GM18502 (cell line): Measurements from ENCODE around the gene MFSD1.
A peak's percentile ranks its signal among the peaks of the same experiment; 100 is the strongest.

Experiments
- ATAC-seq: cut with Tn5 transposase; IDR thresholded peaks from one replicate; pipeline ENCODE4 v1.9.1; 2021; ENCODE audit warnings: mild to moderate bottlenecking; ENCODE audit not compliant: unreplicated experiment, poor library complexity

The MFSD1 gene

GRCh38 chr3:158808697-158809096, 6.8 kb downstream of the MFSD1 start:
- ATAC-seq, result no peak

- no peak for ATAC-seq
Measured at GRCh38 chr3:158809642-158810041, 7.8 kb downstream of the MFSD1 start.

DNA sequence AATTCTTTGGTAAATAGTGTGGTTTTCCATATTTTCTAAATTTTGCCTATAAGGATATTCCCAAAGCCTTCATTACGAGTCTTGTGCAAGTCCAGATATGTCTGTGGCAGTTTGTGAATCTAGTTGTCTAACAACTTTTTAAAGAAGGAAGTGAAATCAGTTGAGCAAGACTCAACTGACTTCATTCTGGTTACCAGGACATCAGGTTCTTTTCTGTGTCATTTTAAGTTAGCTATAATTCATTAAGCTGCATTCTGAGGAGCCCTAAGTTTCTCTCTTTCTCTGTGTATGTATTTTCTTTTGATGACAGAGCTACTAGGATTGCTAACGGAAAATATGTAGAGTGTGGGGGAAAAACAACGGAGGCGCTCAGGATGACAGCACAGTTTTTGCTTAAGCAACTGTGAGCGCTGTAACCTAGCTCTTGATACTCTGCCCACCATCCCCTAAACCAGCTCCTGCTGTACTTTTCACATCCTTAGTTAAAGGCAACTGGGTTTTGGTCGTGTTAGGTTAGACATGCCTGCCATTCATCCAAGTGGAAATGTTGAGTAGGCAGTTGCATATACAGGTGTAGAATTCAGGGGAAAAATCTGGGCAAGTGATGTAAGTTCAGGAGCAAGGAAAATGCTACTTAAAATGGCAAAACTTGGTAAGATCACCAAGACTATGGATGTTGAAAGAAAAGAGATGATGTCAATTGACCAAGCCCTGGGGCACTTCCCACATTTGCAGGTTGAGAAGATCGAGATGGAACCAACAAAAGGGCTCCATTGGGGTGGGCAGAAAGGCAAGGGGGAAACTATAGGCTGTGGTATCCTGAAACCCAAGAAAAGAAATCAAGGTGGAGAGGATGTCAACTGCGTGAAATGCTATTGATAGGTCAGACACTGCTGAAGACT, 9.2 kb downstream of the MFSD1 start:
- no peak for ATAC-seq

DNA sequence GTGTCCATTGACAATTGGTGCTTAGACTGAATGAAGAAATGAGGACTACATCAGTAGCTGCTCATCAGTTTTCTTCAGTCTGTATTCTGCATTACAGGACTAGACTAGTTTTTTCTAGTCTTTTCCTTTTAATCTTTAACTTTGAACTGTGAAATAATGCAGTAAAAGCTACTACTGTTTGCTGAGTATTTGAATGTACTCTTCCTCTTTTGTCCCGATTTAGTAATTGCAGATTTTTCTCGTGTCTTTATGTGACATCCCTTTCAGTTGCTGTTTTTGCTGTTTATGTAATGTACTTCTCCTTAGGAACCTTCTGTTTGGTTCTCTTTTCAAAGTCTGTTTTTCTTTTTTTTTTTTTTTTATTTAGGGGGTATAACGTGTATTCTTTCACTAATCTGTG, 17.4 kb downstream of the MFSD1 start:
- ATAC-seq, result no peak

DNA sequence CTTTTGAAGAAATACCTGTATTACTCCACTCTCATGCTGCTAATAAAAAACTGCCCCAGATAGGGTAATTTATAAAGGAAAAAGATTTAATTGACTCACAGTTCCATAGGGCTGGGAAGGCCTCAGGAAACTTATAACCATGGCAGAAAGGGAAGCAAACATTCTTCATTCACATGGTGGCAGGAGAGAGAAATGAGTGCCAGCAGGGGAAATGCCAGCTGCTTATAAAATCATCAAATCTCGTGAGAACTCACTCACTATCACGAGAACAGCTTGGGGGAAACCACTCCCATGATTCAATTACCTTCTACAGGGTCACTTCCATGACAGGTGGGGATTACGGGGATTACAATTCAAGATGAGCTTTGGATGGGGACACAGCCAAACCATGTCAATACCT, 18.7 kb downstream of the MFSD1 start:
- no peak for ATAC-seq

- ATAC-seq, result no peak
Measured at GRCh38 chr3:158821847-158822246, 20.0 kb downstream of the MFSD1 start.

DNA sequence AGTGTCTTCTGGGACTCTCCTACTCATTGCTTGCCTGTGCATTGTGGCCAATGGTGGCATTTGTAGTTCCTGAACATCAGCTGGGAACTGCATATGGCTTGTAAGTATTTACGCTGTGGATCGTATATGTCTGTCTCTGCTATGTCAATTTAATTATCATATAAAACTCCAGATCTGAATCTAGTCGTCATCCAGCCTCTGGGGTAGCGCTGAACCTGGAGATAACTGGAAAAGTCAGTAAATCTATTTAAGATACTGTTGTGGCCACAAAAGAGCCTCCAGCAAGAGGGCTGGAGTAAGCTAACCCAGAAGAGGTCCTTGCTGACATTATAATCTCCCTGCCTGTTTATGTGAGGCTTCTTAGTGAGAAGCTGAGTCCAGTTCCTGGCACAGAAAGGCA, 21.6 kb downstream of the MFSD1 start:
- no peak for ATAC-seq

- no peak for ATAC-seq
Measured at GRCh38 chr3:158827773-158828172, 25.9 kb downstream of the MFSD1 start.

DNA sequence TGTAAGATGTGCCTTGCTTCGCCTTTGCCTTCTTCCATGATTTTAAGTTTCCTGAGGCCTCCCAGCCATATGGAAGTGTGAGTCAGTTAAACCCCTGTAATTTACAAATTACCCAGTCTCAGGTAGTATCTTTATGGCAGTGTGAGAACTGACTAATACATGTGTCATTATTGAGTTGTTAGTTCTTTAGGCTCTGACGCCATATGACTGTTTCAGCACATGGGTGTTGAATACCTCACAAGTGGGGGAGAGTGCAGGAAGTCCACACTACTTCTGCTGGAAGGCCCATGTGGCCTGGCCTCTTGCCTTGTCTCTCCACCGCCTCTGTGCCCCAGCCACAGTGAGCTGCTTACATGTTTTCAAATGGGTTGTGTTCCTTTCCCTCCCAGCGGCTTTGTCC, 28.5 kb downstream of the MFSD1 start:
- ATAC-seq, result no peak

DNA sequence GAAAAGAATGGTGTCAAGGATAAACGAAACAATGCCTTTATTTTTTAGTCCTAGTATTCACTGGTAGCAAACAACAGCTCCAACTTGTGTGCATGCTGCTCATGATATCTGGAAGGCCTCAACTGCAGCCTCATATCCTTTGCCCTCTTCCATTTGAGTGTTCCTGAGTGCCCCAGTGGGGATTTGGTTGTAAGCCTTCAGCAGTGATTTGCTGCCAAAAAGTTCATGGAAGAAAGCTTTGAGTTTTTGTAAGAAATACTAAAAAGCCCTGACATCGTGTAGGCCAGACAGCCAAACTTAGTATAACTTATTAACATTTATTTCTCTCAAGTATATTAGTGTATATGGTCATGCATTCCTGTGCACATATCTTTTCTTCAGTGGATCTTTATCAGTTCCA, 30.0 kb downstream of the MFSD1 start:
- no peak for ATAC-seq

GRCh38 chr3:158835631-158836030, 33.8 kb downstream of the MFSD1 start:
- ATAC-seq, result no peak

DNA sequence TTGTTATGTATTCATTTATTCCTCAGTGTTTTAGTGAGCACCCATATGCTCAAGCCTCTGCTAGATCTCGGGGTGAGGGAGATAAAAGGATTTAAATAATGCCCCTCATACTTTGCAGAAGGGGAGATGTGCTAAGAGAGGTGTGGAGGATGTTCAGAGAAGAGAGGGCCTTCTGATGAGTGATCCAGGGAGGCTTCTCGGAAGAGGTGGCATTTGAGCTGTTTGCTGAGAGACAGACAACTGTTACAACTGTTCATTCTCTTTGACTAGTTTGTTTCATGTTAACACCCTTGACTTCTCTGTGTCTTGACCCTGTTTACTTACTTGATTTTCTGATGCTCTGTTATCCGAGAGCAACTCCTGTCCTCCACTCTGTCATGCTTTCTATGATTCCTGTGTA, 34.5 kb downstream of the MFSD1 start:
- ATAC-seq, result no peak

- ATAC-seq, result no peak
Measured at GRCh38 chr3:158837240-158837639, 35.4 kb downstream of the MFSD1 start.

DNA sequence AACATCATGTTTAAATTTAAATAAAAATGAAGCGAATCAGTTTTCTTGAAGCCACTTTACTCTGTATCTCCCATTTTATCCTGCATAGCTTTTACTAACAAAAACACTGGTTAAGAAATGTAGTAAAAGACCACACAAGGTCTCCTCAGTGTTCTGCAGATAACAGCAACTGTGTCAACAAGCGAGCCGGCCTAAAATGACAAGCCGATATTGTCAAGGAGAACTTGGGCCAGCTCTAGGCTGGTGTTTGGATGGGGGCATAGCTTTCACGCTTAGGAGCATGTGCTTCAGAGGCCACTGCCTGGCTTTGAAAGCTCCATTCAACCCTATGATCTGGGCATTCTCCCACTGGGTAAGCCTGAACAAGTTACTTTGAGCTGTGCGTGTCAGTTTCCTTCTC, 38.1 kb downstream of the MFSD1 start:
- ATAC-seq, result no peak

DNA sequence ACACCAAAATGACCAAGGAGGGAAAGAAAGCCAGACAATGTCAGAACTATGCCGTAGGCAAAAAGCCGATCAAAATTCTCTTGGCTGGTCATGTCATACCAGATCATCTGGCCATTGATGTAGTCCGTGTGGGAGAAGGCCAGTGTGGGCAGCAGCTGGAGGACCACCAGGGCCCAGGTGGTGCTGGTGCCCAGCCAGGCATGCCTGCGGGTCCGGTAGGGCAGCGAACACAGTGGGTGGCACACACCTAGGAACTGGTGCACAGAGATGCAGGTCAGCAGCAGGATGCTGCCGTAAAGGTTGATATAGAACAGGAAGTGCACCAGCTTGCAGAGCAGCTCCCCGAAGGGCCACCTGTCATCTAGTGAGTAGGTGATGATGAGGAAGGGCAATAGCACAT, 39.5 kb downstream of the MFSD1 start:
- ATAC-seq, result no peak

- no peak for ATAC-seq
Measured at GRCh38 chr3:158842976-158843375, 41.1 kb downstream of the MFSD1 start.

GRCh38 chr3:158845765-158846350, 44.0 kb downstream of the MFSD1 start:
- ATAC-seq, result peak; percentile 54

DNA sequence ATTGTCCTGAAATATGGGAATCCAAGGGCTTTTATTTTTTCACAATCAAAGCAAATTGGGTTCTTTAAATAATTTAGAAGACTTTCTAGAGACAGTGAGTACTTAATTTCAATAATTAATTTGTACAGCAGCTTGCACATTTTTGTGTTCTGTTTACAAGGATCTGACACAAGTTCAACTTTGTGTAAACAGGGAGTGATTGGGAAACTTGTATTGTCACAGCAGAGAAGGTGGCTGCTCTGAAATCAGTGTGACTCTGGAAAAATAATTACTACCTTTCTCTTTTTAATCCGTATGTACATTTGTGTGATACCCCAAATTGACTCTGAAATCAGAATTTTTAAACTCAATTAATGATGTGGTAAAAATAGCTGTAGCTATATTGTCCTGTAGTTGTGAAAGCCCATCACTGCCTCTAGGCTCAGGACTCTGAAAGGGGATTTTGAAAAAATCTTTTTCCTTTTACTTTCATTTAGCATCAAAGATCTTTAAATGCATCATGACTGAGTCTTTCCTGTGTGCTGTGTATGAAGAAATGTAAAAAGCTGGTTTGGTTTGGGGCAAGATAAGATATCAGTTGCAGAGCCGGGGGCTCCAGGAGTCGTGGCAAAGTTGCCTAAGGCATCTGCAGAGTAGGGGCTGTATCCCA, 45.1 kb downstream of the MFSD1 start:
- ATAC-seq, result peak; percentile 89

DNA sequence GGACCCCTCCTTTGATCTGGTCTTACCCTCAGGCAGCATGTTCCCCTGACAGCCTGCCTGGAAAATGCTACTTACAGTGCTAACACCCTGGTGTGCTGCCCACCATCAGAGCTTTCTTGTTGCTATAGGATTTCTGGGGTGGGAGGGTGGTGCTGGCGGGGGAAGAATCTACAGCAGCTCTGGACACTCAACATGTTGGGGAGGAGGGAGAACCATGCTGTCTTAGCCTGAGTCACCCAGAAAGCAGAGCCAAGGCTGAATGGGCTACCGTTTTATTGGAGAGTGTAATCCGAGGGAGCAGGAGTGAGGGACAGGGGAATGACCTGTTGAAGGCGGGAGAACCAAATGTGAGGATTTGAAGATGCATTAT, 45.6 kb downstream of the MFSD1 start:
- ATAC-seq, result peak; percentile 31

DNA sequence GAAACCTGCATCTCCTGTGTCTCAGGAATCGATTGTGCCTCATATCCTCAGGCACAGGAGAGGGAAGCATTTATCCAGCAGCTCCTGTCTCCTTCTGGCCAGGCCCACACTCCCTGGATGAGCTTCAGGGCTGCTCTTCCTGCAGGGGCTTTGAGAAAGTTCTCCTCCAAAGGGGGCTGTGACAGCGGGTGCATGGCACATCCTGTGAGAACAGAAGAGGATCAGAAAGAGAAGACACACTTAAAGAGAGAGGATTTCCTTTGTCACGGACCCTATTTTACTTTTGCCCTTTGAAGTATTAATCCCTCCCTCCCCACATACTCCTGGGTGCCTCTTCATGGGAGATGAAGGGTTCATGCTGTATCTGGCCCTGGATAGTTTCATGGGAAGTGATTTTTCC, 46.0 kb downstream of the MFSD1 start:
- peak; percentile 18 for ATAC-seq

DNA sequence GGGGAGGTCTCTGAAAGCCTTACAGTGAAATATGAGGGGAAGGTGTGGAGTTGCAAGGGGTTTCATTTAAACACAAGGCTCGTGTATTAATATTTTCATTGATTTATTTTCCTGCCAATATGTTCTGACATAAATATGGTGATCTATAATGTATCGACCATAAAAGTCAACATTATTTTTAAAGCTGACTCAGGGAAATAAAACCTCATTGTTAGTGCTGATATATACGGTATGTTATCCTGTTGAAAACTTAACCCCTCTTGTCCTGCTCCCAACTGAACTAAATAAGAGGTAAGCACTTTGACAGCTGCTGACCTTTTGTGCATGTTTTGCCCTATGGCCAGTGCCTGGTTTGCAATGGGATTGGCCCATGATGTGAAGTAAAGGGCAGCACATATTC, 47.9 kb downstream of the MFSD1 start:
- no peak for ATAC-seq

- peak; percentile 54 for ATAC-seq
Measured at GRCh38 chr3:158859362-158859761, 57.5 kb downstream of the MFSD1 start.
